NCI-H1694 treated with DMSO at 0.1 percent for 48 hours (cell line): ENCODE data around the gene PHACTR3.
"Not testable (repeated sequence)": the region's sequence is repeated elsewhere in the genome, so short reads cannot be mapped to it uniquely, and the experiment has no call there.

Experiments used
- DNase-seq: peaks from one replicate; lab custom pipeline; 2025; lab: John Stamatoyannopoulos, UW

The PHACTR3 gene

GRCh38 chr20:59589086-59589684, 15.2 kb upstream of the PHACTR3 start:
- no peak for DNase-seq

- no peak for DNase-seq
These were observed 13.3 kb upstream of the PHACTR3 start for GRCh38 chr20:59591061-59591460.

- DNase-seq: no peak
These were observed 7.7 kb upstream of the PHACTR3 start for GRCh38 chr20:59596690-59597089.

GRCh38 chr20:59597240-59597639, 7.1 kb upstream of the PHACTR3 start:
- no peak for DNase-seq

GRCh38 chr20:59598625-59599310, 5.6 kb upstream of the PHACTR3 start:
- DNase-seq: no peak

- DNase-seq: no peak
These were observed 4.4 kb upstream of the PHACTR3 start for GRCh38 chr20:59599941-59600340.

- DNase-seq: no peak
These were observed 3.9 kb upstream of the PHACTR3 start for GRCh38 chr20:59600472-59600871.

- no peak for DNase-seq
These were observed 1.7 kb upstream of the PHACTR3 start for GRCh38 chr20:59602546-59603080.

GRCh38 chr20:59603176-59603575, 1.2 kb upstream of the PHACTR3 start:
- no peak for DNase-seq

- no peak for DNase-seq
These were observed 631 bp downstream of the PHACTR3 start for GRCh38 chr20:59604741-59605600.

GRCh38 chr20:59605601-59606364, 1.4 kb downstream of the PHACTR3 start:
- DNase-seq: no peak

GRCh38 chr20:59606566-59606965, 2.2 kb downstream of the PHACTR3 start:
- DNase-seq: no peak

- DNase-seq: no peak
These were observed 4.1 kb downstream of the PHACTR3 start for GRCh38 chr20:59608396-59608795.

- no peak for DNase-seq
These were observed 4.5 kb downstream of the PHACTR3 start for GRCh38 chr20:59608871-59609270.

GRCh38 chr20:59611286-59611685, 6.9 kb downstream of the PHACTR3 start:
- no peak for DNase-seq

- no peak for DNase-seq
These were observed 9.5 kb downstream of the PHACTR3 start for GRCh38 chr20:59613861-59614260.

GRCh38 chr20:59614714-59615113, 10.4 kb downstream of the PHACTR3 start:
- no peak for DNase-seq

GRCh38 chr20:59616306-59616705, 12.0 kb downstream of the PHACTR3 start:
- DNase-seq: no peak

- no peak for DNase-seq
These were observed 12.9 kb downstream of the PHACTR3 start for GRCh38 chr20:59617221-59617620.

GRCh38 chr20:59618131-59618530, 13.8 kb downstream of the PHACTR3 start:
- DNase-seq: no peak

- not testable (repeated sequence) for DNase-seq
These were observed 14.2 kb downstream of the PHACTR3 start for GRCh38 chr20:59618585-59618984.
